ENCODE results near the gene HEXIM1. TPM values are rescaled to one million over a fixed set of nuclear protein-coding genes. Genes with fewer than 3 reads are reported as not detected.

Gene HEXIM1
- total RNA-seq, 1 experiment from 2014 or later = 57.2 TPM

GRCh38 chr17:45128989-45129388 is 19.3 kb upstream of the HEXIM1 start:
- CTCF ChIA-PET = interaction anchor here (1.2 kb wide), 1 partner anchor 10 kb away, joined by 3 read pairs; no protein-coding TSS in a partner anchor
- no TSS peak for BruUV-seq (replicated peaks)
- peak overlapping the region; percentile 29 for H3K27ac Mint-ChIP-seq (ENCODE audit: unreplicated experiment)
- H3K27me3 Mint-ChIP-seq (ENCODE audit: unreplicated experiment) = no peaks in the 10 kb centered on the region
- intact Hi-C loops (cut with micrococcal nuclease; ENCODE audit: unreplicated experiment) = no loop called here
- DNase-seq = no peak
- TF ChIP-seq CTCF (IDR thresholded peaks at IDR 0.05; ENCODE audit: unreplicated experiment) = no peak
- no peak overlapping the region for H3K4me3 Mint-ChIP-seq (ENCODE audit: low read depth, unreplicated experiment)
- H3K4me1 Mint-ChIP-seq (ENCODE audit: low read depth, unreplicated experiment) = peaks cover 55% of the 10 kb centered on the region
- H3K9me3 Mint-ChIP-seq (ENCODE audit: low read depth, unreplicated experiment) = no peaks in the 10 kb centered on the region
- H3K36me3 Mint-ChIP-seq (ENCODE audit: insufficient read depth, unreplicated experiment) = peaks cover 49% of the 10 kb centered on the region

DNA sequence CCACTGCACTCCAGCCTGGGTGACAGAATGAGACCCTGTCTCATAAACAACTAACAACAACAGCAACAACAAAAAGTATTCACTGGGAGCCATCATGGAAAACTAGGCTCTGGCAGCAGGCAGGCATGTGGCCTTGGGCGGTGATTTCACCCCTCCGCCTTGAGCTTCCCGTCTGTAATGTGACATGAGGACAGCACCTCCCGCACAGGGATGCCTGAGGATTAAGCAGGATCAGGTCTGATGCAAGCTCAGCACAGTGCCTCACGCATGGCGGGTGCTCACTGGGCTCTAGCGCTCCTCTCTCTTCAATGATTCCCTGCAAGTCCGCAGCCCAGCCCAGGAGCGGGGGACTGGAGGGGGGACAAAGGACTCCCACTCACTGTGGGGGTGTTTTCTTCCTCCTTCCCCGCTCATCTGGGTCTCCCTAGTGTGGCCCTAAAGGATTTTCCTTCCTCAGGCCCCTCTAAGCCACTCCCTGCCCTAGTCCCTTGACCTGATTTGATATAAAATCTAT is 18.8 kb upstream of the HEXIM1 start:
- no TSS peak for BruUV-seq (replicated peaks)
- H3K27me3 Mint-ChIP-seq (ENCODE audit: unreplicated experiment) = no peaks in the 10 kb centered on the region
- no peak for DNase-seq
- CTCF ChIA-PET = interaction anchor here (1.2 kb wide), 1 partner anchor 11 kb away, joined by 3 read pairs; no protein-coding TSS in a partner anchor
- no peak for TF ChIP-seq CTCF (IDR thresholded peaks at IDR 0.05; ENCODE audit: unreplicated experiment)
- intact Hi-C loops (cut with micrococcal nuclease; ENCODE audit: unreplicated experiment) = no loop called here
- peak overlapping the region; percentile 29 for H3K27ac Mint-ChIP-seq (ENCODE audit: unreplicated experiment)
- peaks cover 50% of the 10 kb centered on the region for H3K4me1 Mint-ChIP-seq (ENCODE audit: low read depth, unreplicated experiment)
- H3K36me3 Mint-ChIP-seq (ENCODE audit: insufficient read depth, unreplicated experiment) = peaks cover 45% of the 10 kb centered on the region
- H3K4me3 Mint-ChIP-seq (ENCODE audit: low read depth, unreplicated experiment) = no peak overlapping the region
- no peaks in the 10 kb centered on the region for H3K9me3 Mint-ChIP-seq (ENCODE audit: low read depth, unreplicated experiment)

- peak overlapping the region; percentile 29 for H3K27ac Mint-ChIP-seq (ENCODE audit: unreplicated experiment)
- peaks cover 46% of the 10 kb centered on the region for H3K4me1 Mint-ChIP-seq (ENCODE audit: low read depth, unreplicated experiment)
- H3K9me3 Mint-ChIP-seq (ENCODE audit: low read depth, unreplicated experiment) = no peaks in the 10 kb centered on the region
- CTCF ChIA-PET = interaction anchor here (1.2 kb wide), 1 partner anchor 11 kb away, joined by 3 read pairs; no protein-coding TSS in a partner anchor
- TF ChIP-seq CTCF (IDR thresholded peaks at IDR 0.05; ENCODE audit: unreplicated experiment) = no peak
- no TSS peak for BruUV-seq (replicated peaks)
- peak overlapping the region; percentile 88 for H3K4me3 Mint-ChIP-seq (ENCODE audit: low read depth, unreplicated experiment)
- peak; percentile 53 for DNase-seq
- intact Hi-C loops (cut with micrococcal nuclease; ENCODE audit: unreplicated experiment) = loop anchor here (2.0 to 10.0 kb wide), 5 partner anchors 21 to 355 kb away; partner anchors contain the start of genes DCAKD and GFAP
- H3K36me3 Mint-ChIP-seq (ENCODE audit: insufficient read depth, unreplicated experiment) = peaks cover 43% of the 10 kb centered on the region
- no peaks in the 10 kb centered on the region for H3K27me3 Mint-ChIP-seq (ENCODE audit: unreplicated experiment)
Measured at GRCh38 chr17:45129940-45130680, 18.2 kb upstream of the HEXIM1 start.

GRCh38 chr17:45130681-45131615 is 17.3 kb upstream of the HEXIM1 start:
- Mint-ChIP-seq H3K4me3 (ENCODE audit: low read depth, unreplicated experiment) (peak overlapping the region; percentile 88), H3K4me1 (ENCODE audit: low read depth, unreplicated experiment) (peaks cover 47% of the 10 kb centered on the region), H3K27ac (ENCODE audit: unreplicated experiment) (peak overlapping the region; percentile 8), H3K27me3 (ENCODE audit: unreplicated experiment) (no peaks in the 10 kb centered on the region), H3K9me3 (ENCODE audit: low read depth, unreplicated experiment) (no peaks in the 10 kb centered on the region), H3K36me3 (ENCODE audit: insufficient read depth, unreplicated experiment) (peaks cover 52% of the 10 kb centered on the region)
- DNase-seq = no peak
- CTCF ChIA-PET = interaction anchor here (0.7 kb wide), 1 partner anchor 219 kb away, joined by 3 read pairs; no protein-coding TSS in a partner anchor
- intact Hi-C loops (cut with micrococcal nuclease; ENCODE audit: unreplicated experiment) = loop anchor here (2.0 to 10.0 kb wide), 5 partner anchors 22 to 356 kb away; partner anchors contain the start of genes DCAKD and GFAP
- no peak for TF ChIP-seq CTCF (IDR thresholded peaks at IDR 0.05; ENCODE audit: unreplicated experiment)
- TSS peak; percentile 49 for BruUV-seq (replicated peaks)

Data from Calu3 (cell line).